ENCODE measurements around the gene ZNF579.

DNA sequence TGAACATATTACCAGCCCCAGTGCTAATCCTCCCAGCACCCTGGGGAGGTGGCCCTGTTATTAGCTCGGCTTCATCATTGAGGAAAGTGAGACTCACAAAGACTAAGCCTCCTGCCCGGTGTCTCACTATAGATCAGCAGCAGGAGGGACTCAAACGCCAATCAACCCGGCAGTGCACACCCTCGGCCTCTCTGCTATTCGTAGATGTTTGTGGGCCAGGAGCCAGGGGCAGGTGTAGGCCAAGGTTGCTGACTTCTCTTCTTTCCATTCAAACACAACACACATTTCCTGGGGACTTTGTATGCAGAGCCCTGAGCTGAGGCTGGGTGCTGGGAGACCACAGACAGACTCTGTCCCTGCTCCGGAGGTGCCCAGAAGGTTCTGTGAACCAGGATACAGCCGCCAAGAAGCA is 25.9 kb downstream of the ZNF579 start:
- TF ChIP-seq, protein P1, sequence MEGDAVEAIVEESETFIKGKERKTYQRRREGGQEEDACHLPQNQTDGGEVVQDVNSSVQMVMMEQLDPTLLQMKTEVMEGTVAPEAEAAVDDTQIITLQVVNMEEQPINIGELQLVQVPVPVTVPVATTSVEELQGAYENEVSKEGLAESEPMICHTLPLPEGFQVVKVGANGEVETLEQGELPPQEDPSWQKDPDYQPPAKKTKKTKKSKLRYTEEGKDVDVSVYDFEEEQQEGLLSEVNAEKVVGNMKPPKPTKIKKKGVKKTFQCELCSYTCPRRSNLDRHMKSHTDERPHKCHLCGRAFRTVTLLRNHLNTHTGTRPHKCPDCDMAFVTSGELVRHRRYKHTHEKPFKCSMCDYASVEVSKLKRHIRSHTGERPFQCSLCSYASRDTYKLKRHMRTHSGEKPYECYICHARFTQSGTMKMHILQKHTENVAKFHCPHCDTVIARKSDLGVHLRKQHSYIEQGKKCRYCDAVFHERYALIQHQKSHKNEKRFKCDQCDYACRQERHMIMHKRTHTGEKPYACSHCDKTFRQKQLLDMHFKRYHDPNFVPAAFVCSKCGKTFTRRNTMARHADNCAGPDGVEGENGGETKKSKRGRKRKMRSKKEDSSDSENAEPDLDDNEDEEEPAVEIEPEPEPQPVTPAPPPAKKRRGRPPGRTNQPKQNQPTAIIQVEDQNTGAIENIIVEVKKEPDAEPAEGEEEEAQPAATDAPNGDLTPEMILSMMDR (IDR thresholded peaks at IDR 0.05) = no peak
- TF ChIP-seq EP300 (IDR thresholded peaks at IDR 0.05) = no peak

All from upper lobe of left lung (tissue), 4 donors.